ENCODE data around the gene NEU1.
"Not testable (repeated sequence)": the region's sequence is repeated elsewhere in the genome, so short reads cannot be mapped to it uniquely, and the experiment has no call there.

NEU1 gene

DNA sequence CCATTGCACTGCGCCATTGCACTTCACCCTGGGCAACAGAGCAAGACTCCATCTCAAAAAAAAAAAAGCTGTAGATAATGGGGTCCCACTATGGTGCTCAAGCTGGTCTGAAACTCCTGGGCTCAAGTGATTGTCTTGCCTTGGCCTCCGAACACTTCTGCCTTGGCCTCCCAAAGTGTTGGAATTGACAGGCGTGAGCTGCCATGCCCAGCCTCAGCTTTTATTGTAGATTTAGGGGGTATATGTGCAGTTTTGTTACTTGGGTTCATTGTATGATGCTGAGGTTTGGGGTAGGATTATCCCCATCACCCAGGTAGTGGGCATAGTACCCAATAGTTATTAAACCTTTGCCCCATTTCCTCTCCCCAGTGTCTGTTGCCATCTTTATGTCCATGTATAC lies 23.7 kb downstream of the NEU1 start:
- DNase-seq (ENCODE audit: low spot score), result no peak

GRCh38 chr6:31838114-31838553 lies 24.5 kb downstream of the NEU1 start:
- DNase-seq (ENCODE audit: low spot score), result not testable (repeated sequence)

GRCh38 chr6:31837369-31838113 lies 25.1 kb downstream of the NEU1 start:
- no peak for DNase-seq (ENCODE audit: low spot score)

GRCh38 chr6:31836474-31837368 lies 25.9 kb downstream of the NEU1 start:
- DNase-seq (ENCODE audit: low spot score), result no peak

DNA sequence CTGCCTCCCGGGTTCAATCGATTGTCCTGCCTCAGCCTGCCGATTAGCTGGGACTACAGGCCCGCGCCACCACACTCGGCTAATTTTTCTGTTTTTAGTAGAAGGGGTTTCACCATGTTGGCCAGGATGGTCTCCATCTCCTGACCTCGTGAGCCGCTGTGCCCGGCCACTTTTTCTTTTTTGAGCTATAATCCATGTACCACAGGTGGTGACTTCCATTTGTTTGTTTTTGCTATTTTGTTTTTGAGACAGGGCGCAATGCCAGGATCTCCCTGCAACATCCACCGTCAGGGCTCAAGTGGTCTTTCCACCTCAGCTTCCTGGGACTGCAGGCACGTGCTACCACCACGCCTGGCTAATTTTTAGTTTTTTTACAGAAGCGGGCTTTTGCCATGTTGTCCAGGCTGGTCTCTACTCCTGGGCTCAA lies 26.6 kb downstream of the NEU1 start:
- no peak for DNase-seq (ENCODE audit: low spot score)

DNA sequence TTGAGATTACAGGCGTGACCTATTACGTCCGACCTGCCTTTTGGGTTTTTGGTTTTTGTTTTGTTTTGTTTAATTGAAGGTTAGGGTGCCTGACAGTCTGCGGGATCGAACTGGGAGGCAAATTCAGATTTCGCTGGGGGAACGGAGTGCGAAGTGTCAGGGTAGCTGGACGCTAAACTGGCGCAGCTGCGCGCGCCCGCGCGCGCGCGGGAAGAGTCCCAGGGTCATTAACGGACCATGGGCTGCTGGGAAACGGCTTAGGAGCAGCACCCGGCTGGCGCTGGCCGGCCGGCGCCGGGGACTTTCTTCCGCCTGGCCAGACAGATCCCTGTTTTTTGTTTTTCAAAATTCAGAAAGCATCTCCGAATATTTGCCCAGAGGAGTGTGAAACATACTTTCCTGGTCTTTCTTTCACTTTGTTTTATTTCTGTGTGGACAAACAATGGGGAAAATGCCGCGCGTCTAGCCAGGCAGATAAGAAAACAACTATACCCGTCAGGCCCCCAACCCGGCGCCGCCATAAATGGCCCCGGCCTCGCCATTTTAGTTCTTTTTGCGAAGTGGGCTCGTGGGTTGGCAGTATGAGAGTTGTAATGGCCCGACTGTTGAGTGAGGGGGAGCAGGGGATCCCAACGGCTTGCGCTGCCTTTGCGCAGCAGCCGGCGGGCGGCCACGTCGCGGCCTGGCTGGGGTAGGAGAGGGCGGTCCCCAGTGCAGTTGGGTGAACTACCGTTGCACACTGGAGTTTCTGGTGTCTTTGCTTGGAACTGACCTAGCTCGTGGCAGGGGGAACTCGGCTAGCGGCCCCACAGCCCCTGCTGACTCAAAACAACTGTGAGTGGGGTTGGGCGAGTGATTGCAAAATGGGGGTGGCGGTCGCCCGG lies 28.0 kb downstream of the NEU1 start:
- DNase-seq (ENCODE audit: low spot score), result peak; percentile 82

GRCh38 chr6:31831350-31832215 lies 31.0 kb downstream of the NEU1 start:
- no peak for DNase-seq (ENCODE audit: low spot score)

DNA sequence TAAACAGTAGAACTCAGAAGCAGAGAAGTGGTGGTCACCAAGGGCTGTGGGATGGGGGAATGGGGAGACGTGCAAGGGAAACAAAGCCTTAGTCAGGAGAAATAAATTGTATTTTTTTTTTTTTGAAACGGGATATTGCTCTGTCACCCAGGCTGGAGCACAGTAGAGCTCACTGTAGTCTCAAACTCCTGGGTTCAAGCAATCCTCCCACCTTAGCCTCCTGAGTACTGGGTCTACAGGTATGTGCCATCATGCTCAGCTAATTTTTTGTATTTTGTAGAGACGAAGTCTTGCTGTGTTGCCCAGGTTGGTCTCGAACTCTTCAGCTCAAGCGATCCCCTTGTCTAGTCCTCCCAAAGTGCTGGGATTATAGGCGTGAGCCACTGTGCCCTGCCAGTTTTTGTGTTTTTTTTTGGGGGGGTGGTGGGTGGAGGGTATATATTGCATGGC lies 31.7 kb downstream of the NEU1 start:
- no peak for DNase-seq (ENCODE audit: low spot score)

DNA sequence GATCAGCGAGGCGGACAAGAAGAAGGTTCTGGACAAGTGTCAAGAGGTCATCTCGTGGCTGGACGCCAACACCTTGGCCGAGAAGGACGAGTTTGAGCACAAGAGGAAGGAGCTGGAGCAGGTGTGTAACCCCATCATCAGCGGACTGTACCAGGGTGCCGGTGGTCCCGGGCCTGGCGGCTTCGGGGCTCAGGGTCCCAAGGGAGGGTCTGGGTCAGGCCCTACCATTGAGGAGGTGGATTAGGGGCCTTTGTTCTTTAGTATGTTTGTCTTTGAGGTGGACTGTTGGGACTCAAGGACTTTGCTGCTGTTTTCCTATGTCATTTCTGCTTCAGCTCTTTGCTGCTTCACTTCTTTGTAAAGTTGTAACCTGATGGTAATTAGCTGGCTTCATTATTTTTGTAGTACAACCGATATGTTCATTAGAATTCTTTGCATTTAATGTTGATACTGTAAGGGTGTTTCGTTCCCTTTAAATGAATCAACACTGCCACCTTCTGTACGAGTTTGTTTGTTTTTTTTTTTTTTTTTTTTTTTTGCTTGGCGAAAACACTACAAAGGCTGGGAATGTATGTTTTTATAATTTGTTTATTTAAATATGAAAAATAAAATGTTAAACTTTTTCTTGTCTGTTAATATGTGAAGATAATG lies 32.9 kb downstream of the NEU1 start:
- peak; percentile 83 for DNase-seq (ENCODE audit: low spot score)

DNA sequence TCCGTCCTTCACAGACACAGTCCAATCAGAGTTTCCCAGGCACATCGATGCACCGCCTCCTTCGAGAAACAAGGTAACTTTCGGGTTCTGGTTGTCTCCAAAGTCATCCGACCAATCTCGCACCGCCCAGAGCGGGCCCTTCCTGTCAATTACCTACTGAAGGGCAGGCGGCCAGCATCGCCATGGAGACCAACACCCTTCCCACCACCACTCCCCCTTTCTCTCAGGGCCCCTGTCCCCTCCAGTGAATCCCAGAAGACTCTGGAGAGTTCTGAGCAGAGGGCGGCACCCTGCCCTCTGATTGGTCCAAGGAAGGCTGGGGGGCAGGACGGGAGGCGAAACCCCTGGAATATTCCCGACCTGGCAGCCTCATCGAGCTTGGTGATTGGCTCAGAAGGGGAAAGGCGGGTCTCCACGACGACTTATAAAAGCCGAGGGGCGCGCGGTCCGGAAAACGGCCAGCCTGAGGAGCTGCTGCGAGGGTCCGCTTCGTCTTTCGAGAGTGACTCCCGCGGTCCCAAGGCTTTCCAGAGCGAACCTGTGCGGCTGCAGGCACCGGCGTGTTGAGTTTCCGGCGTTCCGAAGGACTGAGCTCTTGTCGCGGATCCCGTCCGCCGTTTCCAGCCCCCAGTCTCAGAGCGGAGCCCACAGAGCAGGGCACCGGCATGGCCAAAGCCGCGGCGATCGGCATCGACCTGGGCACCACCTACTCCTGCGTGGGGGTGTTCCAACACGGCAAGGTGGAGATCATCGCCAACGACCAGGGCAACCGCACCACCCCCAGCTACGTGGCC lies 35.1 kb downstream of the NEU1 start, which contains the start of gene HSPA1B:
Gene HSPA1B (plus strand): TSS at position 453 of the 794 bp plus-strand sequence. CDS start 213 bp downstream, at position 666.
- peak; percentile 97 for DNase-seq (ENCODE audit: low spot score)

GRCh38 chr6:31826793-31827285 lies 35.8 kb downstream of the NEU1 start:
- no peak for DNase-seq (ENCODE audit: low spot score)

GRCh38 chr6:31825553-31825952 lies 37.1 kb downstream of the NEU1 start:
- DNase-seq (ENCODE audit: low spot score), result no peak

GRCh38 chr6:31823592-31824196 lies 38.9 kb downstream of the NEU1 start:
- DNase-seq (ENCODE audit: low spot score), result not testable (repeated sequence)

- peak; percentile 58 for DNase-seq (ENCODE audit: low spot score)
These were observed 40.4 kb downstream of the NEU1 start for GRCh38 chr6:31822036-31822821.

- DNase-seq (ENCODE audit: low spot score), result no peak
These were observed 41.2 kb downstream of the NEU1 start for GRCh38 chr6:31821301-31822035.

DNA sequence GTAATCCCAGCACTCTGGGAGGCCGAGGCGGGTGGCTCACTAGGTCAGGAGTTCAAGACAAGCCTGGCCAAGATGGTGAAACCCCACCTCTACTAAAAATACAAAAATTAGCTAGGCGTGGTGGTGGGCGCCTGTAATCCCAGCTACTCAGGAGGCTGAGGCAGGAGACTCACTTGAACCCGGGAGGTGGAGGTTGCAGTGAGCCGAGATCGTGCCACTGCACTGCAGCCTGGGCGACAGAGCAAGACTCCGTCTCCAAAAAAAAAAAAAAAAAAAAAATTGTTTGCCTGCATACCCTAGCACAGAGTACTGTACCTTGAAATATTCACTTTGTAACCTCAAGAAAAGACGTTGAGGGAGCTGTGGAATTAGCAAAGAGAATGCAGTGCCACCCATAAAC lies 42.2 kb downstream of the NEU1 start:
- not testable (repeated sequence) for DNase-seq (ENCODE audit: low spot score)

GRCh38 chr6:31819871-31820299 lies 42.7 kb downstream of the NEU1 start:
- DNase-seq (ENCODE audit: low spot score), result no peak
